RWPE2 (cell line): Measurements from ENCODE around the gene ADAM8.
A peak's percentile ranks its signal among the peaks of the same experiment; 100 is the strongest.

Experiments
- ATAC-seq: fragments of 200-7000 bp; cut with Tn5 transposase; 3 replicates; pipeline ENCODE4 v1.9.1; 2021; ENCODE audit warnings: low read depth
- DNase-seq: peaks from one replicate; pipeline ENCODE4 v3.0.0-alpha.2; 2020; ENCODE audit warnings: low spot score
- H3K27ac ChIP-seq: fragments of 450-650 bp; 2 replicates; pipeline ENCODE4 v1.5.1; 2017; ENCODE audit warnings: mild to moderate bottlenecking; ENCODE audit not compliant: poor library complexity, severe bottlenecking
- H3K27me3 ChIP-seq: fragments of 250-450 bp; sonication (Bioruptor Pico); 2 replicates; pipeline ENCODE4 v1.5.1; 2021; ENCODE audit warnings: mild to moderate bottlenecking, moderate library complexity; ENCODE audit not compliant: insufficient read depth, poor library complexity, severe bottlenecking
- H3K36me3 ChIP-seq: fragments of 250-450 bp; sonication (Bioruptor Pico); 2 replicates; pipeline ENCODE4 v1.5.1; 2020; ENCODE audit warnings: low read depth, mild to moderate bottlenecking, moderate library complexity
- H3K4me1 ChIP-seq: fragments of 250-450 bp; sonication (Bioruptor Pico); 2 replicates; pipeline ENCODE4 v1.5.1; 2021; ENCODE audit warnings: mild to moderate bottlenecking, moderate library complexity; ENCODE audit not compliant: insufficient read depth, poor library complexity, severe bottlenecking
- H3K4me3 ChIP-seq: fragments of 250-450 bp; sonication (Bioruptor Pico); 2 replicates; pipeline ENCODE4 v1.5.1; 2021; ENCODE audit warnings: mild to moderate bottlenecking, moderate library complexity; ENCODE audit not compliant: severe bottlenecking
- H3K9me3 ChIP-seq: fragments of 250-450 bp; sonication (Bioruptor Pico); 2 replicates; pipeline ENCODE4 v1.5.1; 2021; ENCODE audit warnings: mild to moderate bottlenecking, moderate library complexity; ENCODE audit not compliant: severe bottlenecking
- TF ChIP-seq, protein P1 (sequence below): fragments of 450-650 bp; IDR thresholded peaks from one replicate; pipeline ENCODE4 v1.5.1; 2017; ENCODE audit warnings: mild to moderate bottlenecking, moderate library complexity; ENCODE audit not compliant: poor library complexity, severe bottlenecking

The ADAM8 gene

DNA sequence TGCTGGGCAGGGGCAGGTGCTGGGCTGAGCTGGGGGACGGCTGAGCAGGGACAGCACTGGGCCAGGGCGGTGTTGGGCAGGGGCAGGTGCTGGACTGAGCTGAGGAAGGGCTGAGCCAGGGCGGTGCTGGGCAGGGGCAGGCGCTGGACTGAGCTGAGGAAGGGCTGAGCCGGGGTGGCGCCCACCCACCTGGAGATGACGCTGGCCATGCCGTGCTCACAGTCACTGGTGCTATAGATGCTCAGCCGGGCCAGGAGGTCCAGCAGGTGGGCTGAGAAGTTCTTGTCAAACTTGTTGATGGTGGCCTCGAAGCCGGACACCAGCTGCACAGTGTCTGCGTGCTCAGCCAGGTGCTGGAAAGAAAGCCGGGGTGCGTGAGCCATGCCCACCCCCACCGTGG is 4.4 kb upstream of the ADAM8 start:
- no peak for ATAC-seq
- H3K36me3 ChIP-seq, result peaks cover 53% of the 10 kb centered on the region

GRCh38 chr10:133280391-133281059 is 3.9 kb upstream of the ADAM8 start:
- peaks cover 32% of the 10 kb centered on the region for H3K4me1 ChIP-seq
- no peak for DNase-seq
- H3K9me3 ChIP-seq, result no peaks in the 10 kb centered on the region
- peak overlapping the region; percentile 90 for H3K27ac ChIP-seq
- TF ChIP-seq, protein P1, sequence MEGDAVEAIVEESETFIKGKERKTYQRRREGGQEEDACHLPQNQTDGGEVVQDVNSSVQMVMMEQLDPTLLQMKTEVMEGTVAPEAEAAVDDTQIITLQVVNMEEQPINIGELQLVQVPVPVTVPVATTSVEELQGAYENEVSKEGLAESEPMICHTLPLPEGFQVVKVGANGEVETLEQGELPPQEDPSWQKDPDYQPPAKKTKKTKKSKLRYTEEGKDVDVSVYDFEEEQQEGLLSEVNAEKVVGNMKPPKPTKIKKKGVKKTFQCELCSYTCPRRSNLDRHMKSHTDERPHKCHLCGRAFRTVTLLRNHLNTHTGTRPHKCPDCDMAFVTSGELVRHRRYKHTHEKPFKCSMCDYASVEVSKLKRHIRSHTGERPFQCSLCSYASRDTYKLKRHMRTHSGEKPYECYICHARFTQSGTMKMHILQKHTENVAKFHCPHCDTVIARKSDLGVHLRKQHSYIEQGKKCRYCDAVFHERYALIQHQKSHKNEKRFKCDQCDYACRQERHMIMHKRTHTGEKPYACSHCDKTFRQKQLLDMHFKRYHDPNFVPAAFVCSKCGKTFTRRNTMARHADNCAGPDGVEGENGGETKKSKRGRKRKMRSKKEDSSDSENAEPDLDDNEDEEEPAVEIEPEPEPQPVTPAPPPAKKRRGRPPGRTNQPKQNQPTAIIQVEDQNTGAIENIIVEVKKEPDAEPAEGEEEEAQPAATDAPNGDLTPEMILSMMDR, result no peak
- H3K4me3 ChIP-seq, result no peak overlapping the region
- H3K27me3 ChIP-seq, result no peaks in the 10 kb centered on the region
- no peak for ATAC-seq
- H3K36me3 ChIP-seq, result peaks cover 47% of the 10 kb centered on the region

More for the DNA sequence above, 4.4 kb upstream of the ADAM8 start:
- H3K4me1 ChIP-seq, result peaks cover 29% of the 10 kb centered on the region
- TF ChIP-seq, protein P1, result no peak
- no peaks in the 10 kb centered on the region for H3K27me3 ChIP-seq
- DNase-seq, result no peak
- no peak overlapping the region for H3K4me3 ChIP-seq
- no peak overlapping the region for H3K27ac ChIP-seq
- H3K9me3 ChIP-seq, result no peaks in the 10 kb centered on the region

GRCh38 chr10:133279326-133280226 is 2.9 kb upstream of the ADAM8 start:
- no peaks in the 10 kb centered on the region for H3K9me3 ChIP-seq
- H3K36me3 ChIP-seq, result peaks cover 38% of the 10 kb centered on the region
- no peak for DNase-seq
- peaks cover 42% of the 10 kb centered on the region for H3K4me1 ChIP-seq
- no peak overlapping the region for H3K4me3 ChIP-seq
- TF ChIP-seq, protein P1, result no peak
- peak overlapping the region; percentile 90 for H3K27ac ChIP-seq
- ATAC-seq, result no peak
- H3K27me3 ChIP-seq, result no peaks in the 10 kb centered on the region

- peak overlapping the region; percentile 90 for H3K27ac ChIP-seq
- ATAC-seq, result peak; percentile 66
- H3K36me3 ChIP-seq, result peaks cover 30% of the 10 kb centered on the region
Measured at GRCh38 chr10:133278577-133279265, 2.1 kb upstream of the ADAM8 start.

More at GRCh38 chr10:133278577-133279265, 2.1 kb upstream of the ADAM8 start:
- Histone ChIP-seq H3K9me3 (no peaks in the 10 kb centered on the region), H3K27me3 (no peaks in the 10 kb centered on the region), H3K4me3 (no peak overlapping the region), H3K4me1 (peaks cover 42% of the 10 kb centered on the region)
- TF ChIP-seq, protein P1, result peak; percentile 18
- peak; percentile 93 for DNase-seq
